Esophagus muscularis mucosa (tissue), 4 donors: Measurements from ENCODE around the gene NKIRAS2. TPM values are rescaled to one million over a fixed set of nuclear protein-coding genes. Genes with fewer than 3 reads are reported as not detected.

Source experiments
- DNase-seq: peaks from one replicate; pipeline ENCODE4 v3.0.0-alpha.2; 2017; ENCODE audit errors: extremely low spot score
- H3K27ac ChIP-seq, 4 donors: fragments of 200-600 bp; sonication (generic); replicated peaks in 1 of 4; 1 replicate in 3 of 4; 2 replicates in 1 of 4; pipeline ENCODE4 v1.5.1; 2016 to 2019; ENCODE audit warnings: mild to moderate bottlenecking in 1 of 4
- H3K27me3 ChIP-seq, 4 donors: fragments of 200-600 bp; sonication (generic); one replicate each; pipeline versions ENCODE4 v1.5.1 to v1.6.0; 2016 to 2019
- H3K36me3 ChIP-seq, 4 donors: fragments of 200-600 bp; sonication (generic); one replicate each; pipeline ENCODE4 v1.5.1; 2016 to 2019
- H3K4me1 ChIP-seq, 4 donors: fragments of 200-600 bp; sonication (generic); one replicate each; pipeline ENCODE4 v1.5.1; 2016 to 2019
- H3K4me3 ChIP-seq, 4 donors: fragments of 200-600 bp; sonication (generic); 1 replicate in 2 of 4; 2 replicates in 2 of 4; pipeline ENCODE4 v1.5.1; 2016 to 2019; ENCODE audit warnings: mild to moderate bottlenecking in 4 of 4, moderate library complexity in 1 of 4
- H3K9me3 ChIP-seq, 4 donors: fragments of 200-600 bp; sonication (generic); 1 replicate in 3 of 4; 2 replicates in 1 of 4; pipeline ENCODE4 v1.5.1; 2016 to 2019
- CTCF ChIP-seq, 3 experiments: fragments of 200-600 bp in 2 of 3; fragments of 450-650 bp in 1 of 3; sonication (generic) in 2 of 3; IDR thresholded peaks; one replicate each; pipeline ENCODE4 v1.5.1; 2017 to 2019; ENCODE audit warnings: antibody characterized with exemption in 3 of 3, mild to moderate bottlenecking in 2 of 3, moderate library complexity in 1 of 3
- EP300 ChIP-seq: sonication (generic); formaldehyde crosslinking; IDR thresholded peaks from one replicate; pipeline ENCODE4 v1.6.1; 2017; ENCODE audit warnings: antibody characterized with exemption
- POLR2A ChIP-seq: fragments of 450-650 bp; IDR thresholded peaks from one replicate; pipeline ENCODE4 v1.6.1; 2017; ENCODE audit warnings: antibody characterized with exemption, moderate library complexity, mild to moderate bottlenecking, low read depth
- POLR2AphosphoS5 ChIP-seq, 2 donors: sonication (generic); formaldehyde crosslinking; IDR thresholded peaks; one replicate each; pipeline ENCODE4 v1.6.1; 2017; ENCODE audit warnings: antibody characterized with exemption in 2 of 2
- WGBS: methylation state at CpG from one replicate; pipeline ENCODE4 v1.1.5; 2018; 5-methylcytosine and 5-hydroxymethylcytosine counted together
- intact Hi-C: fragments of 100-400 bp; cut with DNase I; formaldehyde crosslinking; loops from one replicate; pipeline ENCODE4 v1.15.1; 2023
- total RNA-seq, 4 donors: library from RNA; depleted of rRNA; stranded (reverse); fragments of >200 nt; gene quantifications; one replicate each; pipeline versions ENCODE4 v1.1.0 to v1.2.1, GENCODE V29; 2016

Gene NKIRAS2
- total RNA-seq, 4 donors from 2014 or later, result 44.0 to 74.3 (median 59.0) TPM

GRCh38 chr17:41989702-41990419 is 30.0 kb upstream of the NKIRAS2 start:
- no peaks in the 10 kb centered on the region for H3K27me3 ChIP-seq
- no peak for TF ChIP-seq EP300
- no peak for TF ChIP-seq POLR2AphosphoS5 (IDR thresholded peaks at IDR 0.05)
- no peak for TF ChIP-seq CTCF (IDR thresholded peaks at IDR 0.05)
- no peak for TF ChIP-seq POLR2A
- intact Hi-C loops, result no loop called here
- no peak for DNase-seq
- no peaks in the 10 kb centered on the region for H3K9me3 ChIP-seq
- H3K4me3 ChIP-seq, result no peak overlapping the region
- H3K4me1 ChIP-seq, result peaks cover 0 to 6% (median 0%) of the 10 kb centered on the region in 4 donors
- peaks cover 66 to 99% (median 90%) of the 10 kb centered on the region in 4 donors for H3K36me3 ChIP-seq
- H3K27ac ChIP-seq, result no peak overlapping the region
- 94% methylated on average over 5 of the region's 5 CpGs for WGBS

- DNase-seq, result no peak
- H3K4me3 ChIP-seq, result no peak overlapping the region
- H3K27me3 ChIP-seq, result no peaks in the 10 kb centered on the region
- 37% methylated on average over 3 of the region's 3 CpGs for WGBS
- intact Hi-C loops, result no loop called here
- no peaks in the 10 kb centered on the region for H3K9me3 ChIP-seq
- H3K4me1 ChIP-seq, result peaks cover 0 to 6% (median 0%) of the 10 kb centered on the region in 4 donors
- TF ChIP-seq EP300 (no peak), POLR2A (no peak), POLR2AphosphoS5 (IDR thresholded peaks at IDR 0.05) (no peak), CTCF (IDR thresholded peaks at IDR 0.05) (no peak)
- H3K36me3 ChIP-seq, result peaks cover 76 to 100% (median 93%) of the 10 kb centered on the region in 4 donors
- H3K27ac ChIP-seq, result peak overlapping the region in 1 of 4 donors; percentile 28
Observed at GRCh38 chr17:41992576-41992975, 27.3 kb upstream of the NKIRAS2 start.

- 96% methylated on average over 2 of the region's 2 CpGs for WGBS
- intact Hi-C loops, result no loop called here
Observed at GRCh38 chr17:41996855-41997164, 23.1 kb upstream of the NKIRAS2 start.

GRCh38 chr17:41998497-41998896 is 21.4 kb upstream of the NKIRAS2 start:
- Histone ChIP-seq H3K27me3 (no peaks in the 10 kb centered on the region), H3K4me1 (peaks cover 7 to 15% (median 13%) of the 10 kb centered on the region in 4 donors), H3K4me3 (no peak overlapping the region), H3K27ac (no peak overlapping the region), H3K9me3 (no peaks in the 10 kb centered on the region), H3K36me3 (peaks cover 59 to 99% (median 87%) of the 10 kb centered on the region in 4 donors)
- no peak for DNase-seq
- intact Hi-C loops, result no loop called here
- WGBS, result 42% methylated on average over 2 of the region's 2 CpGs
- TF ChIP-seq POLR2A (no peak), EP300 (no peak), POLR2AphosphoS5 (IDR thresholded peaks at IDR 0.05) (no peak), CTCF (IDR thresholded peaks at IDR 0.05) (no peak)

More at GRCh38 chr17:41996855-41997164, 23.1 kb upstream of the NKIRAS2 start:
- TF ChIP-seq POLR2AphosphoS5 (IDR thresholded peaks at IDR 0.05), result no peak
- Histone ChIP-seq H3K27me3 (no peaks in the 10 kb centered on the region), H3K27ac (no peak overlapping the region), H3K4me1 (peaks cover 0 to 15% (median 5%) of the 10 kb centered on the region in 4 donors), H3K4me3 (no peak overlapping the region), H3K9me3 (no peaks in the 10 kb centered on the region), H3K36me3 (peaks cover 74 to 100% (median 93%) of the 10 kb centered on the region in 4 donors)
- no peak for DNase-seq

DNA sequence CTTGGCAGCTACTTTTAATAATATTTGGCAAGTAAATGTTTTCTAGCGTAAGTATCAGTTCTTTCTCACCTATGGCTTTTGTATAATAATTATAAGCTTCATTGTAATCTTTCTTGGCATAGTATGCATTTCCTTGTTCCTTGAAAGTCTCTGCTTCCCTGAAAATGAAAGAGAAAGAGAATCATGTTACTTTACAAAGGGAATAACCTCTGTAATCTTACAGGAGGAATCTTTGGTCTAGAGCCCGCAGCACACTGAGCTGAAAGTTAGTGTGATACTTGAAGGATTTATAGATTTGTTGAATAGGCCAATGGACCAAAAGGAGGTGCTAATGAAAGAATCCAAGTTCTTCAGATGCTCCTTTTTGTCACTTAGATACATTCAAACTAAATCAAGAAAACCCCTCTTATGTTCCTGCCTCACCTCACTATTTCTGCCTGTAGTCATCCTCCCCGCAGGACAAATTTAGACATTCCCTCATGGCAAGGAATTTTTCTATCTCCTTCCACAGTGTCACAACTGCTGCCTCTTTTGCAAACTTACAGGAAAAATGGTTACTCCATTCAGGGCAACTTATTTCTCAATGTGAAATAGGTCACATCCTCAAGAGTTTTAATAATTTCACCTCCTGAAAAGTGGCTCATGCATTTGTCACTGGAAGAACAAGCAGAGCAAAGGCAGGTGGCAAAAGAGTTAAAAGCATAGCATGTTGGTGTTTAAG is 19.3 kb upstream of the NKIRAS2 start:
- Histone ChIP-seq H3K9me3 (no peaks in the 10 kb centered on the region), H3K27me3 (no peaks in the 10 kb centered on the region), H3K36me3 (peaks cover 44 to 78% (median 67%) of the 10 kb centered on the region in 4 donors), H3K4me3 (no peak overlapping the region), H3K27ac (no peak overlapping the region), H3K4me1 (peaks cover 25 to 31% (median 29%) of the 10 kb centered on the region in 4 donors)
- intact Hi-C loops, result no loop called here
- WGBS, result 77% methylated on average over 3 of the region's 3 CpGs
- DNase-seq, result no peak
- TF ChIP-seq CTCF (IDR thresholded peaks at IDR 0.05) (no peak), POLR2AphosphoS5 (IDR thresholded peaks at IDR 0.05) (no peak), POLR2A (no peak), EP300 (no peak)
